Parathyroid adenoma (tissue), 2 donors: ENCODE measurements around the gene TKT.

Experiments
- H2AFZ ChIP-seq: fragments of 300-600 bp; sonication (generic); one replicate; pipeline ENCODE4 v1.7.0; 2017; ENCODE audit warnings: antibody characterized with exemption, mild to moderate bottlenecking
- H3K27ac ChIP-seq: fragments of 300-600 bp; sonication (generic); one replicate; pipeline ENCODE4 v1.7.0; 2017
- H3K27me3 ChIP-seq: fragments of 300-600 bp; sonication (generic); one replicate; pipeline ENCODE4 v1.7.0; 2017; ENCODE audit warnings: low read length; ENCODE audit not compliant: control insufficient read depth, insufficient read depth
- H3K36me3 ChIP-seq: fragments of 300-600 bp; sonication (generic); one replicate; pipeline ENCODE4 v1.7.0; 2017; ENCODE audit warnings: low read length; ENCODE audit not compliant: control insufficient read depth, insufficient read depth
- H3K4me1 ChIP-seq: fragments of 300-600 bp; sonication (generic); one replicate; pipeline ENCODE4 v1.7.0; 2017; ENCODE audit warnings: control low read depth
- H3K4me2 ChIP-seq: fragments of 300-600 bp; sonication (generic); one replicate; pipeline ENCODE4 v1.7.0; 2017; ENCODE audit warnings: low read length
- H3K4me3 ChIP-seq: fragments of 300-600 bp; sonication (generic); one replicate; pipeline ENCODE4 v1.7.0; 2017; ENCODE audit warnings: low read depth, low read length
- H3K79me2 ChIP-seq: fragments of 300-600 bp; sonication (generic); one replicate; pipeline ENCODE4 v1.7.0; 2017; ENCODE audit warnings: control low read depth
- H3K9ac ChIP-seq: fragments of 300-600 bp; sonication (generic); one replicate; pipeline ENCODE4 v1.7.0; 2017; ENCODE audit warnings: mild to moderate bottlenecking
- H3K9me3 ChIP-seq: fragments of 300-600 bp; sonication (generic); one replicate; pipeline ENCODE4 v1.7.0; 2017; ENCODE audit warnings: low read length; ENCODE audit not compliant: control insufficient read depth
- CTCF ChIP-seq: fragments of 300-600 bp; sonication (generic); IDR thresholded peaks from one replicate; pipeline ENCODE4 v1.7.0; 2017; ENCODE audit warnings: antibody characterized with exemption, mild to moderate bottlenecking
- donor health status: primary hyperparathyroidism.

The TKT gene

GRCh38 chr3:53222183-53222901 lies 33.5 kb downstream of the TKT start:
- no peak overlapping the region for H3K9ac ChIP-seq
- H3K36me3 ChIP-seq, result no peaks in the 10 kb centered on the region
- no peak overlapping the region for H3K4me3 ChIP-seq
- no peaks in the 10 kb centered on the region for H3K79me2 ChIP-seq
- no peak overlapping the region for H3K27ac ChIP-seq
- no peaks in the 10 kb centered on the region for H3K4me1 ChIP-seq
- TF ChIP-seq CTCF, result no peak
- H3K4me2 ChIP-seq, result no peak overlapping the region
- H2AFZ ChIP-seq, result no peak overlapping the region
- no peaks in the 10 kb centered on the region for H3K9me3 ChIP-seq
- H3K27me3 ChIP-seq, result no peaks in the 10 kb centered on the region

GRCh38 chr3:53221827-53222182 lies 34.0 kb downstream of the TKT start:
- no peaks in the 10 kb centered on the region for H3K4me1 ChIP-seq
- no peaks in the 10 kb centered on the region for H3K27me3 ChIP-seq

GRCh38 chr3:53221345-53221744 lies 34.5 kb downstream of the TKT start:
- TF ChIP-seq CTCF, result no peak
- H3K36me3 ChIP-seq, result no peaks in the 10 kb centered on the region

More at GRCh38 chr3:53221827-53222182, 34.0 kb downstream of the TKT start:
- Histone ChIP-seq H3K4me3 (no peak overlapping the region), H3K9ac (no peak overlapping the region), H3K9me3 (no peaks in the 10 kb centered on the region), H3K79me2 (no peaks in the 10 kb centered on the region), H3K27ac (no peak overlapping the region), H3K4me2 (no peak overlapping the region), H2AFZ (no peak overlapping the region), H3K36me3 (no peaks in the 10 kb centered on the region)
- no peak for TF ChIP-seq CTCF

DNA sequence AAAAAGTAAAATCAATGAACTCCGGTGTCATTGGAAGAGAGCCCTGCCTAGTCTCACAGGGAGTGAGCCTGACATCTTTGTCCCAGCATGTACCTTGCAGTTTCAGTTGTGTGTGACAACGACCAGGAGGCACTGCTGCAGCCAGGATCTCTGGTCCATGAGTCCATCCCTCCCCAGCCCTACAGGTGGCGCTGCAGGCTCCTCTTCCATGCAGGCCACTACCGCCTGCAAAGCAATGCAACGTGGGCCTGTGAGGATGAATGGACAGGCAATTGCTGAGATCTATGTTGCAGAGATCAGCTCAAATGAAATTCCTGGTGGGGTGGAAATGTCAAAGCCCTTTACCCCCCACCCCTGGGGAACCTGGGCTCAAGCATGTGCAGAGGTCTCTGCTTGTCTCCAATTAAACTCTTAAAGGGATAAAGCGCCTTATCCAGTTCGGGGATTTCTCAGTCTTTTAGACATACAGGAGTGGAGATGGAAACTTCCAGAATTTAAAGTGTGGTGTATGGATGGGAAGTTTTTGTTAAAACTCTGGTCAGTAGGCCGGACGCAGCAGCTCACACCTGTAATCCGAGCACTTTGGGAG lies 35.8 kb downstream of the TKT start:
- TF ChIP-seq CTCF, result peak; percentile 70
- H3K4me1 ChIP-seq, result no peaks in the 10 kb centered on the region
- H3K27ac ChIP-seq, result no peak overlapping the region

More at GRCh38 chr3:53221345-53221744, 34.5 kb downstream of the TKT start:
- Histone ChIP-seq H3K4me3 (no peak overlapping the region), H3K4me1 (no peaks in the 10 kb centered on the region), H3K27ac (no peak overlapping the region), H3K9me3 (no peaks in the 10 kb centered on the region), H3K79me2 (no peaks in the 10 kb centered on the region), H3K27me3 (no peaks in the 10 kb centered on the region), H2AFZ (no peak overlapping the region), H3K4me2 (no peak overlapping the region), H3K9ac (no peak overlapping the region)

DNA sequence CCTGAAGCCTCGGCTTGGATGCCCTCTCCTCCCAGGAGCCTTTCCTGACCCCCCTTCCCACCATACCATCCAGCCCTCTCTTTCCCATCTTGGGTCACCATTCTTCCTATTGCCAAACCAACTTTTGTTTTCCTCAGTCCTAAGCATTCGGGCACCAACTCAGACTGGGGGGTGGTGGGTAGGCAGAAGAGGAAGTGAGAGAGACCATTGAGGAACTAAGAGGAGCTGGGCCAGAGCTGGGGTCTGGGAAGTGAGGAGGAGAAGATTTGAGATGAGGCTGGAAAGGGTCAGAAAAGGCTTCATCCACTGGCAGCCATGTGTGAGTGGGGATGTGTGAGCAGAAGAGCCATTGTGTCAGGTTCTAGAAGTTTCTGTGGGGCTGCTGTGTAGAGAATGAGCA lies 37.7 kb downstream of the TKT start:
- no peak overlapping the region for H3K4me2 ChIP-seq
- H3K4me1 ChIP-seq, result no peaks in the 10 kb centered on the region
- H3K36me3 ChIP-seq, result no peaks in the 10 kb centered on the region
- H3K4me3 ChIP-seq, result no peak overlapping the region
- H3K27ac ChIP-seq, result no peak overlapping the region
- no peaks in the 10 kb centered on the region for H3K27me3 ChIP-seq
- TF ChIP-seq CTCF, result no peak
- H3K79me2 ChIP-seq, result no peaks in the 10 kb centered on the region
- H2AFZ ChIP-seq, result no peak overlapping the region
- H3K9me3 ChIP-seq, result no peaks in the 10 kb centered on the region
- no peak overlapping the region for H3K9ac ChIP-seq

More for the DNA sequence above, 35.8 kb downstream of the TKT start:
- Histone ChIP-seq H3K79me2 (no peaks in the 10 kb centered on the region), H3K27me3 (no peaks in the 10 kb centered on the region), H3K4me3 (no peak overlapping the region), H3K36me3 (no peaks in the 10 kb centered on the region), H3K9ac (no peak overlapping the region), H3K9me3 (no peaks in the 10 kb centered on the region), H3K4me2 (no peak overlapping the region), H2AFZ (no peak overlapping the region)
